ENCODE measurements around the gene KLHL7.

DNA sequence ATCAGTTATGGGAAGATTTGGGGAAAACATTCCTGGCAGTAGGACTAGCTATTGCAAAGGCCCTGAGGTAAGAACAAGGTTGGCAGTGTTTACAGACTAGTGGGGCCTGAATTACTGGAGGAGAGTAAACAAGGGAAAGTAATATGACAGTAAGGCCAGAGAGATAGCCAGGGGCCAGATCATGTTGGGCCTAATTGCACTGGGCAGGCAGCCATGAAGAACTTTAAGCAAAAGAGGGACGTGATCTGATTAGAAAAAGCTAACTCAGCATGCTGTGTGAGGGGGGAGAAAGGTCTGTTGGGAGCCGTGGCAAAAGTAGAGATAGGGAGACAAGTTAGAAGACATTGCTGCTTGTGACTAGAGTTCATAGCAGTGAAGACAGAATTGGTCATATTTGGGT is 85.4 kb downstream of the KLHL7 start:
- TF ChIP-seq GATA2 (IDR thresholded peaks at IDR 0.05; ENCODE audit: low read depth, low read length) (peak; percentile 61; the same call in 1 of the 2 replicates), GATA3 (IDR thresholded peaks at IDR 0.05; ENCODE audit: low read depth, low read length) (no peak)

All from SH-SY5Y (cell line).